NCI-H2081 (cell line): ENCODE measurements around the gene CERK.

ENCODE experiments used
- DNase-seq, 2 experiments: peaks; one replicate each; lab custom pipeline; 2025; lab: John Stamatoyannopoulos, UW

CERK gene

DNA sequence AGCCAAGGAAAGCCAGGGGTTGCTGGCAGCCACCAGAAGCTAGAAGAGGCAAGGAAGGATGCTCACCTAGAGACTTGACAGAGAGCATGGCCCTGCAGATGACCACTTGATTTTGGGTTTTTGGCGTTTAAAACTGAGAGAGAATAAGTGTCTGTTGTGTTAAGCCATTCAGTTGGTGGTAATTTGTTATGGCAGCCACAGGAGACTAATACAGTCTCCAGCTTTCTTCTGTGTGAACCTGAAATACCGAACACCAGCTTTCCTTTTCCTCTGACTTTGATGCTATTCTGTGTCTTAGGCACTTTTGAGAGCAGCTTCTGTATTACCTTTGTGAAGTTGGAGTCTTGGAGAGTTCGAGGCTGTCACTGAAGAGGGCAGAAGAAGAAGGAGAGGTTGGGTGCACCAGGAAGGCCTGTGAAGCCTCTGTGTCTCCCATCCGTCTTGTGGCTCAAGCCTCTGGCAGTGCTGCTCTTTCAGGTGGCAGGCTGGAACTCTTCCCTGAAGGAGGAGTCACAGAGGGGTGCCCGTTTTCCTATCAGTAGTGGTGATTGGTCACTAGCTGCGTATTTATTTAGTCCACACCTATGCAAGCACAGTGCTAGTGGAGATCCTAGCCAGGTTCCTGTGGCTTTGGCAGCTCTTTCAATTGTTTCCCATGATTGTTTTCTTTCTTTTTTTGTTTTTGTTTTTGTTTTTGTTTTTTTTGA lies 26.9 kb upstream of the CERK start:
- no peak for DNase-seq

GRCh38 chr22:46764140-46764680 lies 26.2 kb upstream of the CERK start:
- DNase-seq, result no peak

- DNase-seq, result no peak
These were observed 25.1 kb upstream of the CERK start for GRCh38 chr22:46763051-46763705.

- DNase-seq, result peak; percentile 88 to 90
These were observed 24.4 kb upstream of the CERK start, which contains the start of gene TBC1D22A for GRCh38 chr22:46762238-46763050. TBC1D22A (plus strand) TSS chr22:46762650; CDS start chr22:46762787, 137 bp downstream.

- DNase-seq, result no peak
These were observed 23.6 kb upstream of the CERK start for GRCh38 chr22:46761539-46762237.

DNA sequence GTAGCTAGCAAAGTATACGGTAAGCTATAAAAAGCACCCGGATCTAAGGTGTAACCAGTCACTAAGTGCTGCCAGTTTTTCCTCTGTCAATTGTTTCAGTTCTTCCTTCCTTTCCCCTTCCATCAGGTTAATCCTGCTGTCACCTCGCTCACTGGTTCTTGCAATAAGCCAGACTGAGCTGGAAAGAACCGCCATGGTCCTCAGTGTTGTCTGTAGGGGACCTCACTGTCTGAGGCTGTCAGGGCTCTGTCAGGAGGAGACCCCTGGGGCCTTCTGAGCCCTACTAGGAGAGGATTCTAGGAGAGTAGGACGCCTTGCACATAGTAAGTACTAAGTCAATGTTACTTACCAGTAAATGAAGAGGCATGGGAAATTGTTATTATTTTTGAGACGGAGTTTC lies 23.0 kb upstream of the CERK start:
- DNase-seq, result no peak

DNA sequence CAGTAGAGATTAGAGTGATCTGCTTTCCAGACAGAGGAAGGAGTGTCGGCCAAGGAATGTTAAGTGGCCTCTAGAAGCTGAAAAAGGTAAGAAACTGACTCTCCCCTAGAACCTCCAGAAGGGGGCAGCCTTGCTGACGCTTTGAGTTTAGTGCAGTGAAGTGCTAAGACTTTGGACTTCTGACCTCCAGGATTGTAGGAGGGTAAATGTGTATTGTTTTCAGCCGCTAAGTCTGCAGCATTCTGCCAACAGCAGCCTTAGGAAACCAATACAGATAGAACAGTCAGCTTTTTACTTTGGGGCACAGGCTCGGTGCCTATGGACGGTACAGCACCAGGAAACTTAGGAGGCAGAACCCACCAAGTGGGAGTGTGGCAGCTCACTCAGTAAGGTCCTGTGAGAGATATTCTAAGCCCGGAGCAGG lies 20.8 kb upstream of the CERK start:
- peak; percentile 27 to 38 for DNase-seq

GRCh38 chr22:46758121-46758520 lies 20.1 kb upstream of the CERK start:
- no peak for DNase-seq

DNA sequence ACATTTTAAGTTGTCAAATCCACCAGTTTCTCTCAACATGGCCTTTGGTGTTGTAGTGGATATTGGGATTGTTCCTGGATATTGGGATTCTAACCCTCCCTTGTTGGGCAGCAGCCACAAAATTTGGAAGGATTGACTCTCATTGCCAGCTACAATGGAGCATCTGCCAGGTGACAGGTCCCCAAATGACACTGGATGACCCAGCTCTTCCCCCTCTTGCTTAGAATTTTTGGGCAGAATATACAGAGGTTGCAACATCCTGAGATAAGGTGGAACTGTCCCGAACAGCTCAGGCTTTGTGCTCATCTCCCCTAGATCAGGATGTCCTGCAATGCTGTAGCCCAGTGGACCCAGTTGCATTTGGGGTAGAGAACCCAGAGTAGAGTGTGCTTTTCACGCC lies 19.1 kb upstream of the CERK start:
- no peak for DNase-seq

- no peak for DNase-seq
These were observed 18.0 kb upstream of the CERK start for GRCh38 chr22:46756097-46756496.

GRCh38 chr22:46755525-46755924 lies 17.5 kb upstream of the CERK start:
- no peak for DNase-seq

- no peak for DNase-seq
These were observed 16.8 kb upstream of the CERK start for GRCh38 chr22:46754826-46755225.

DNA sequence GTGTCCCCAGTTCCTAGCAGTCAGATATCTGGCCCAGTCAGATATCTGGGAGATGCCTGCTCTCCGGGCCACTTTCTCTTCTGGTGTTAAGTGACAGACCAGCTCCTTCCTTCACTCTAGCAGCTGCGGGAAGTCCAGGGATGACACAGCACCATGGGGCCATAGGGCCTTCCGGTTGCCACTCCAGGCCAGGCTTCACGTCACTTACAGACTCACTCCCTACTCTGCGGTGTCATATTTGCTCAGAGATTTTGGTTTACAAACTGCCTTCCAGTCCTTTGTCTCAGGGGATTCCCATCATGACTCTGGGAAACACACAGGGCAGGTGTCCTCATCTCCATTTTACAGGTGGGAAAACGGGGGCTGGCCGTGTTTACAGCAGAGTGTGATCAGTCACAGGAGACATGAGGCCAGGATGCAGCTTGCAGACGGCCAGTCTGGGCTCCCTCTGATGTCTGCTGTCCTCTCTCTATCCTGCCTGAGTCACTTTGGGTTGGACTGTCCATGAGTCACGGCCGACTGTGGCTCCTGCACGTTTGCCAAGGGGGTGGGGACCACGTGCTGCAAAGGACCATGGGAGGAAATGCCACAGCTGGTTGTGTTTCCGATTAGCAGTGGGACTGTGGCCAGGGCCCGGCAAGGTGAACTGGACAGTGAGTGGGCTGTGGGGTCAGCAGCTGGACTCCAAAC lies 16.2 kb upstream of the CERK start:
- no peak for DNase-seq

- DNase-seq, result no peak
These were observed 15.7 kb upstream of the CERK start for GRCh38 chr22:46753761-46754109.

DNA sequence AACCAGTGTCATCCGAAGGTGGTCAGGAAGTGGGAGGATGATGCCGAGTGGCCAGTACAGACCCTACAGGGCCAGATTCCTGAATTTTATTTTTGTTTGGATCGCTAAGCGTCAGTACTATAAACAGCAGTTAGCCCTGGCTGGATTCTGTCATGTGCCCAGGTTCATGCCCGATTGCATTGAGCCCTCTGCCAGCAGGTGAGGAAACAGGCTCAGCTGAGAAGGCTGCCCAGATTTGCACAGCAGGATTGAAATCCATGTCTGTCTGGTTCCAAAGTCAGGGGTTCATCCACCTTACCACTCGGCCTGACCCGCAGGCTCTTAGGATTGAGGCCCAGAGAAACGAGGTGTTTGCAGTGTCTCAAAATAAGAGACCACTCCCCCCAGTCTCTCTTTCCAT lies 15.3 kb upstream of the CERK start:
- DNase-seq, result no peak

DNA sequence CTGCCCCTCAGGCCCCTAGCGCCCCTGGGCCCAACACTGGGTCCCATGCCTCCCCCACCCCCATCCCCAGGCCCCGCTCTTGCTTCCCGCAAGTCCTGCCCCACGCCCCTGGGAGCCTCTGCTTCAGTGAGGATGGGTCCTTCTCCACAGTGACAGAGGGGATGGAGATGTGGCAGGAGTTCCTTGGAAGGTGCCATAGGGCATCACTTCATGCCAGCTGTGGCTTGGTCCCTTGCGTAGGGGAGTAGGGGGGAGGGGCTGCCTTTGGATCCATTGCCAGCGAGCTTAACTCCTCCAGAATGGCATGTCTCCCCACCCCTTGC lies 14.9 kb upstream of the CERK start:
- DNase-seq, result no peak

- DNase-seq, result no peak
These were observed 14.4 kb upstream of the CERK start for GRCh38 chr22:46752286-46752987.

- DNase-seq, result no peak
These were observed 12.9 kb upstream of the CERK start for GRCh38 chr22:46750863-46751443.

GRCh38 chr22:46750530-46750800 lies 12.4 kb upstream of the CERK start:
- no peak for DNase-seq

DNA sequence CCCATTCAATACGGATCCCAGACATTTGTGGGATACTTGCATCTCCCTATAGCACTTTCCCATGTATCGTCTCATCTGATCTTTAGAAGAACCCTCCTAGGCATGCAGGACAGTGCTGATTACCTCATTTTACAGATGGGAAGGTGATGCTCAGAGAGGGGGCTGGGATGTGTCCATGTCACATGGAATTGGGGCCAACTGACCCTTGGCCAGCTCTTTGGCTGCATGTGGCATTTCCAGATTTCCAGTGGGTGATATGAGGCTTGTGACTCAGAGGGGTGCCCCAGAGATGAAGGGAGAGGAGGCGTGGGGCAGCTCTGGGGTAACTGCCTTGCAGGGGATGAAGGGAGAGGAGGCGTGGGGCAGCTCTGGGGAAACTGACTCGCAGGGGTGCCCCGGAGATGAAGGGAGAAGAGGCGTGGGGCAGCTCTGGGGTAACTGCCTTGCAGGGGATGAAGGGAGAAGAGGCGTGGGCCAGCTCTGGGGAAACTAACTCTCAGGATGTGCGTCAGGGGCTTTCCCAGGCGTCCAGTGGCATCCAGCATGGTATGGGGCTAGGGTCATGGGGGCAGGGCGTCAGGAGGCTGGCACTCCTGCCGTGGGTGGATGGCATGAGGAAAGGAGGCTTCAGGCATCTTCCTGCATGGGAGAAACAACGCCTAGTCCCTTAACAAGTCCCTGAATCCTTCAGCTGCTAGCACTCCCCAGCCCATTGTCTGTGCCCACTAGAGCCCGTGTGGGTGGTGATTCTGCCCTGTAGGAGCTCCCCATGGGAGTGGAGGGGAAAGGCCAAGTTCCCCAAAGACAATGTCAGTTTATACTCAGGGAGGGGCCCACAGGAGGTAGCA lies 11.9 kb upstream of the CERK start:
- DNase-seq, result no peak
